KMS-11 (cell line): ENCODE data around the gene SPRY2.

ENCODE experiments used
- H2AFZ ChIP-seq: fragments of 200-600 bp; sonication (generic); 2 replicates; pipeline ENCODE4 v1.6.1; 2016; ENCODE audit warnings: antibody characterized with exemption, mixed run types, low read depth
- H3K27ac ChIP-seq: fragments of 200-600 bp; sonication (generic); 2 replicates; pipeline ENCODE4 v1.6.1; 2016; ENCODE audit warnings: mild to moderate bottlenecking, mixed run types
- H3K27me3 ChIP-seq: fragments of 200-600 bp; sonication (generic); 2 replicates; pipeline ENCODE4 v1.6.1; 2017; ENCODE audit warnings: mild to moderate bottlenecking, low read depth, mixed run types, moderate library complexity; ENCODE audit not compliant: insufficient read depth
- H3K36me3 ChIP-seq: fragments of 200-600 bp; sonication (generic); 2 replicates; pipeline ENCODE4 v1.6.1; 2017; ENCODE audit warnings: mild to moderate bottlenecking, mixed run types; ENCODE audit not compliant: insufficient read depth
- H3K4me1 ChIP-seq: fragments of 200-600 bp; sonication (generic); 2 replicates; pipeline ENCODE4 v1.6.1; 2016; ENCODE audit warnings: mild to moderate bottlenecking, low read depth, mixed run types; ENCODE audit not compliant: poor library complexity, severe bottlenecking
- H3K4me2 ChIP-seq: fragments of 200-600 bp; sonication (generic); 2 replicates; pipeline ENCODE4 v1.7.0; 2016; ENCODE audit warnings: mild to moderate bottlenecking, mixed run types
- H3K4me3 ChIP-seq: fragments of 200-600 bp; sonication (generic); IDR thresholded peaks from 2 replicates; pipeline ENCODE4 v1.6.1; 2017; ENCODE audit warnings: low read depth, low read length, mixed read lengths; ENCODE audit not compliant: insufficient read depth
- H3K79me2 ChIP-seq: fragments of 200-600 bp; sonication (generic); 2 replicates; pipeline ENCODE4 v1.6.1; 2016; ENCODE audit warnings: low read depth, mixed run types; ENCODE audit not compliant: insufficient read depth
- H3K9ac ChIP-seq: fragments of 200-600 bp; sonication (generic); 2 replicates; pipeline ENCODE4 v1.6.1; 2016; ENCODE audit warnings: mild to moderate bottlenecking, mixed run types
- H4K20me1 ChIP-seq: fragments of 200-600 bp; sonication (generic); 2 replicates; pipeline ENCODE4 v1.6.1; 2016; ENCODE audit warnings: mild to moderate bottlenecking, mixed run types; ENCODE audit not compliant: insufficient read depth
- TF ChIP-seq, protein P1 (sequence below): fragments of 200-600 bp; sonication (generic); conservative IDR thresholded peaks from 2 replicates; pipeline ENCODE4 v1.6.1; 2017; ENCODE audit warnings: low read depth, mild to moderate bottlenecking, antibody characterized with exemption, low read length, moderate library complexity, mixed read lengths

SPRY2 gene, protein sequence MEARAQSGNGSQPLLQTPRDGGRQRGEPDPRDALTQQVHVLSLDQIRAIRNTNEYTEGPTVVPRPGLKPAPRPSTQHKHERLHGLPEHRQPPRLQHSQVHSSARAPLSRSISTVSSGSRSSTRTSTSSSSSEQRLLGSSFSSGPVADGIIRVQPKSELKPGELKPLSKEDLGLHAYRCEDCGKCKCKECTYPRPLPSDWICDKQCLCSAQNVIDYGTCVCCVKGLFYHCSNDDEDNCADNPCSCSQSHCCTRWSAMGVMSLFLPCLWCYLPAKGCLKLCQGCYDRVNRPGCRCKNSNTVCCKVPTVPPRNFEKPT

DNA sequence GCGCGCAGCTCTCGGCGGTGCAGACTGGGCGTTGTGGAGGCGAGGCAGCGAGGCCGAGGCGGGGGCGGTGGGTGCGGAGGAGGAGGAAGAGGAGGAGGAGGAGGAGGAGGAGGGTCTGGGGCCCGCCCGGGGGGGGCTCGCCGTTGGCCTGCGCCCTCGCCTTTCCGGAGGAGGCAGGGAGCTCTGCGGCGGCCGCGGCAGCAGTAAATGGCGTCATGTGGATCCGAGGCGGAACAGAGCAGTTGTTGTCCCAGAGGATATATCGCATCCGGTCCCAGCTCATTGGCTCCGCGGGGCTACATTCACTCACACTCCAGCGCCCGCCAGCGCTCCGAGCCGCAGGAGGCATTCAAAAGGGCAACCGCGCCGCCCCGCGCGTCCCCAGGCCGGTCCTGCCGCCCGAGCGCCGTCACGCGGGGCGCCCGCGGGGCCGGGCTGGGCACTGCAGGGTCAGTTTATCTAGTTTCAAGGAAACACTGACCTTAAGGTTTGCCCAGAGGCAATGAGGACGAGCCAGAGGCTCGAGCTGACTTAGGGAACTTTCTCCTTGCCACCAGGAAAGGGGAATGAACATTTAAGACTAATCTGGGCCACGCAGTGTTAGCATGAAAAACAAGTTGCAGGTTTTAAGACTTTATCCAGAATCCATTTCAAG lies at the start of gene SPRY2:
Gene SPRY2 (minus strand): TSS at position 26 of the 655 bp plus-strand sequence. CDS start 3,421 bp downstream, outside the sequence.
- Histone ChIP-seq H3K4me1 (peaks cover 4% of the 10 kb centered on the region), H3K27me3 (no peaks in the 10 kb centered on the region), H3K9ac (peak within 1 kb of the TSS; percentile 42; the same call in 1 of the 2 replicates), H4K20me1 (no peaks in the 10 kb centered on the region), H3K79me2 (no peaks in the 10 kb centered on the region), H3K27ac (no peak within 1 kb of the TSS; the same call in 1 of the 2 replicates), H2AFZ (peak within 1 kb of the TSS; percentile 78), H3K4me2 (peak within 1 kb of the TSS; percentile 62), H3K36me3 (no peaks in the 10 kb centered on the region), H3K4me3 (no peak within 1 kb of the TSS)
- TF ChIP-seq, protein P1, sequence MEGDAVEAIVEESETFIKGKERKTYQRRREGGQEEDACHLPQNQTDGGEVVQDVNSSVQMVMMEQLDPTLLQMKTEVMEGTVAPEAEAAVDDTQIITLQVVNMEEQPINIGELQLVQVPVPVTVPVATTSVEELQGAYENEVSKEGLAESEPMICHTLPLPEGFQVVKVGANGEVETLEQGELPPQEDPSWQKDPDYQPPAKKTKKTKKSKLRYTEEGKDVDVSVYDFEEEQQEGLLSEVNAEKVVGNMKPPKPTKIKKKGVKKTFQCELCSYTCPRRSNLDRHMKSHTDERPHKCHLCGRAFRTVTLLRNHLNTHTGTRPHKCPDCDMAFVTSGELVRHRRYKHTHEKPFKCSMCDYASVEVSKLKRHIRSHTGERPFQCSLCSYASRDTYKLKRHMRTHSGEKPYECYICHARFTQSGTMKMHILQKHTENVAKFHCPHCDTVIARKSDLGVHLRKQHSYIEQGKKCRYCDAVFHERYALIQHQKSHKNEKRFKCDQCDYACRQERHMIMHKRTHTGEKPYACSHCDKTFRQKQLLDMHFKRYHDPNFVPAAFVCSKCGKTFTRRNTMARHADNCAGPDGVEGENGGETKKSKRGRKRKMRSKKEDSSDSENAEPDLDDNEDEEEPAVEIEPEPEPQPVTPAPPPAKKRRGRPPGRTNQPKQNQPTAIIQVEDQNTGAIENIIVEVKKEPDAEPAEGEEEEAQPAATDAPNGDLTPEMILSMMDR = no peak

DNA sequence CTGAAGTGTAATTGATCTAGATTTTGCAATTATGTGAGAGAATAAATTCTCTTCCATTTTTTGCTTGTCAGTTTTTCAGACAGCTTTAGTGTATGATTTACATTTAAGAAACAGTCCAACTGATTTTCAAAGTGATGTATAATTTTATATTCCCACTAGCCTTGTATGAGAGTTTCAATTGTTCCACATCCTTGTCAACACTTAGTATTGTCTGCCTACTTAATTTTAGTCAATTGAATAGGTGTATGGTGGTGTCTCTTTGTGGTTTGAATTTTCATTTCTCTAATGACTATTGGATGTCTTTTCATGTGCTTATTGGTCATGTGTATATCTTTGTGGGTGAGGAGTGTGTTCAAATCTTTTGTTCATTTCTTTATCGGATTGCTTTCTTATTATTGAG lies 49.4 kb upstream of the SPRY2 start:
- Histone ChIP-seq H2AFZ (no peak overlapping the region), H4K20me1 (no peaks in the 10 kb centered on the region), H3K36me3 (no peaks in the 10 kb centered on the region), H3K4me3 (no peak overlapping the region), H3K4me1 (no peaks in the 10 kb centered on the region), H3K27ac (no peak overlapping the region), H3K4me2 (no peak overlapping the region), H3K27me3 (no peaks in the 10 kb centered on the region), H3K79me2 (no peaks in the 10 kb centered on the region), H3K9ac (no peak overlapping the region)
- TF ChIP-seq, protein P1 = no peak

DNA sequence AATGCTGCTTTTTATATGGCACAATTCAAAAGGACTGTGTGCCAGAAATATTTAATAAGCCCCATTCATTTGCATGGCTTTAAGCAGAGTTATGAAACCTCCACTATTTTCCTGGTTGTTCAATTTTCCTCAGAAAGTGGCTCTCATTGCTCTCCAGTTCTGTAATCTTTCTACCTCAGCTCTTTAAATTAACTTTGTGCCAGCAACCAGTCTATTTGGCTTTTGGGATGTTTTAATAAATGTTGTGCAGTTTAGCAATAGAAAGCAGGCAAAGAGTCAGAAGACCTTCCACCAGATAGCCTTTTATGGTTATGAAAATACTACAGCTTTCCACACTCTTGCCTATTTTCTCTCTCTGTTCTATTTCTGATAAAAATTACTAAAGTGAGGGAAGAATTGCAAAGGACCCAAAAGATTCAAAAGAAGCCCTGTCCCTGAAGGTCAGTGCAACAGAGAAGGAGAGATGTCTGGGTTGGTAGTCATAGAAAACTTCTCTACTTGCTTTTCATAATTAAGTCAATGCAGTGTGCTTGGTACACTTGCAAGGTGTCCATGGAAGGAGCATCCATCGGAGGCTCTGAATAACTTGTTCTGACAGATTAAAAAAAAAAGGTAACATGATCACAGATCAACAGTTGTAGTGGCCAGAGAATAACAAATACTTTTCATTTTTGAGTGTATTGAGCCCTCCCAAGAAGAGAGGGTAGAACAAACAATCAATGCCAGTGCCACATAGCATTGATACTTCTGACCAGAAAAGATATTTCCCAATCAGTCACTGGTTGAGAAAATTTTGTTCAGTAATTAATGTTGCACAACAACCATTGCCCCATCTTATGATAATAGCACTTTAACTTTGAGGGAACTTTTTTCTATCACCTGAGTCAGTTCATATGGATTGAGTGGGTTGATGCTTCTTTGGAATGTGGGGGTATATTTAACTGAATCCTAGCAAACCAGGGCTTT lies 48.4 kb upstream of the SPRY2 start:
- Histone ChIP-seq H3K9ac (no peak overlapping the region), H3K79me2 (no peaks in the 10 kb centered on the region), H2AFZ (no peak overlapping the region), H3K36me3 (no peaks in the 10 kb centered on the region), H3K4me3 (no peak overlapping the region), H3K4me2 (no peak overlapping the region), H3K27me3 (no peaks in the 10 kb centered on the region), H3K27ac (no peak overlapping the region), H4K20me1 (no peaks in the 10 kb centered on the region), H3K4me1 (no peaks in the 10 kb centered on the region)
- TF ChIP-seq, protein P1 = no peak

DNA sequence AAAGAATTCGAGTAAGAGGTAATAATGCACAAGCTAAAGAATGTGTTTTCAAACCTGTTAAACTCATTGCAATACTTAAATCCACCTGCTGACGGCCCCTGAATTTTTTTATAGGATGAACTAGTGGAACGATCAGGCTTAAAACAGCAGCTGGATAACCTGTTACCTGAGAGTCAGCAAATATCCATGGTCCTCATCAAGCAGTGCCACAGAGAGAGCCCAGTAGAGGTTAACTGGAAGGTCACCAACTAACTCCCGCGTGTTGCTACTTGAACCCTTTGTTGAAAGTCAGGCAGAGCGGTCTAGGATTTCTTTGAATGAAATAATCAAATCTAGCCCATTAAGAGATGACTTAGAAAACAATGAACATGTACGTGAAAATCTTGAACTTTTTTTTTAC lies 47.6 kb upstream of the SPRY2 start:
- Histone ChIP-seq H3K9ac (no peak overlapping the region), H3K79me2 (no peaks in the 10 kb centered on the region), H3K27ac (no peak overlapping the region), H2AFZ (no peak overlapping the region), H4K20me1 (no peaks in the 10 kb centered on the region), H3K4me1 (no peaks in the 10 kb centered on the region), H3K36me3 (no peaks in the 10 kb centered on the region), H3K27me3 (no peaks in the 10 kb centered on the region), H3K4me2 (no peak overlapping the region), H3K4me3 (no peak overlapping the region)
- TF ChIP-seq, protein P1 = no peak
